Heart right ventricle (tissue), 16 donors: ENCODE data around the gene CLCF1. TPM values are rescaled to one million over a fixed set of nuclear protein-coding genes. Genes with fewer than 3 reads are reported as not detected.

Experiments used
- ATAC-seq, 8 donors: fragments of 200-7000 bp; cut with Tn5 transposase; one replicate each; pipeline ENCODE4 v1.9.1; 2020; ENCODE audit warnings: mild to moderate bottlenecking in 8 of 8, moderate library complexity in 8 of 8, moderate number of reproducible peaks in 1 of 8
- DNase-seq, 2 donors: peaks; one replicate each; pipeline ENCODE4 v3.0.0-alpha.2; 2020
- H3K27ac ChIP-seq, 10 donors: fragments of 200-600 bp; sonication (generic) in 2 of 10; one replicate each; pipeline versions ENCODE4 v1.5.0 to v1.8.0; 2020 to 2022; ENCODE audit warnings: mild to moderate bottlenecking in 3 of 10
- H3K27me3 ChIP-seq, 7 donors: fragments of 200-600 bp; one replicate each; pipeline ENCODE4 v1.8.0; 2021 to 2022; ENCODE audit warnings: mild to moderate bottlenecking in 2 of 7
- H3K36me3 ChIP-seq, 9 donors: fragments of 200-600 bp; sonication (generic) in 1 of 9; one replicate each; pipeline versions ENCODE4 v1.5.0 to v1.8.0; 2020 to 2022; ENCODE audit warnings: mild to moderate bottlenecking in 2 of 9
- H3K4me1 ChIP-seq, 9 donors: fragments of 200-600 bp; sonication (generic) in 1 of 9; one replicate each; pipeline versions ENCODE4 v1.5.0 to v1.8.0; 2020 to 2022; ENCODE audit warnings: mild to moderate bottlenecking in 4 of 9
- H3K4me3 ChIP-seq, 10 donors: fragments of 200-600 bp; sonication (generic) in 2 of 10; one replicate each; pipeline versions ENCODE4 v1.5.0 to v1.8.0; 2020 to 2022; ENCODE audit warnings: mild to moderate bottlenecking in 7 of 10, moderate library complexity in 2 of 10
- H3K9me3 ChIP-seq, 11 donors: fragments of 200-600 bp in 10 of 11; sonication (generic) in 2 of 11; one replicate each; pipeline versions ENCODE4 v1.5.0 to v1.8.0; 2013 to 2022; ENCODE audit warnings: mild to moderate bottlenecking in 2 of 11, control low read depth in 1 of 11, moderate library complexity in 1 of 11
- WGBS, 2 donors: extraction: QIAGEN DNeasy Blood & Tissue Kit; methylation state at CpG; one replicate each; pipeline ENCODE4 v1.1.7; 2013; ENCODE audit warnings: inconsistent platforms in 1 of 2; 5-methylcytosine and 5-hydroxymethylcytosine counted together
- intact Hi-C, 10 donors: fragments of 100-400 bp; cut with DNase I; formaldehyde crosslinking; loops; one replicate each; pipeline versions ENCODE4 v1.11.1 to v1.14.2; 2022
- polyA plus RNA-seq, 2 donors: library from polyadenylated mRNA; stranded (reverse); fragments of 200-250 nt; gene quantifications; one replicate each; pipeline ENCODE4 v1.2.3, GENCODE V29; 2013
- total RNA-seq, 10 donors: library from RNA; stranded (reverse); fragmentation: NEBNext Ultra II Directional in 3 of 10; extraction: Animal tissue kit (Norgen Biotek cat#: 25700) in 3 of 10; gene quantifications; one replicate each; pipeline versions ENCODE4 v1.2.1 to v1.2.4, GENCODE V29; 2021 to 2023
- TF ChIP-seq, protein P1 (sequence below), 9 donors: fragments of 200-600 bp; sonication (generic) in 2 of 9; IDR thresholded peaks; one replicate each; pipeline versions ENCODE4 v1.5.0 to v1.8.0; 2021 to 2022; ENCODE audit warnings: antibody characterized with exemption in 9 of 9, mild to moderate bottlenecking in 5 of 9, moderate library complexity in 1 of 9
- donor health status: Arrhythmogenic right ventricular cardiomyopathy.
- donor health status: ischemic (EF 13 %, LVEDD 7.1; RV severe dilation, severe dysfunction).
- donor health status: healthy with polysubstance abuse.
- donor health status: DM: no; HTN: yes; CAD: no.
- donor health status: DM: no; HTN: no; CAD: no.
- donor health status: ischemic (EF 25% LVEDD 6.9; RV normal size, moderate dysfunction).
- donor health status: ischemic (EF 25% LVEDD 5.7; RV mildly dilated, moderate dysfunction).
- donor health status: healthy.
- donor health status: DM: yes; HTN: yes; CAD: no.
- donor health status: Ischemic cardiomyopathy.
- donor health status: ischemic (EF 35%, LVEDD 5.7; RV mildly dilated, moderate dysfunction).
- donor health status: nonischemic (EF 11% LVEDD 7.7; RV severe dilation, severe dysfunction).
- donor health status: DM: yes; HTN: yes; CAD: no.
- donor health status: PGD.
- donor health status: ischemic (EF 29% LVEDD 5.4; RV normal size, mild dysfunction).
- donor health status: nonischemic (EF 23%, LVEDD 6.1; RV moderate dilation, normal function).

The CLCF1 gene
- total and polyA plus RNA-seq, 12 donors: 0.31 to 12.3 (median 1.2) TPM

DNA sequence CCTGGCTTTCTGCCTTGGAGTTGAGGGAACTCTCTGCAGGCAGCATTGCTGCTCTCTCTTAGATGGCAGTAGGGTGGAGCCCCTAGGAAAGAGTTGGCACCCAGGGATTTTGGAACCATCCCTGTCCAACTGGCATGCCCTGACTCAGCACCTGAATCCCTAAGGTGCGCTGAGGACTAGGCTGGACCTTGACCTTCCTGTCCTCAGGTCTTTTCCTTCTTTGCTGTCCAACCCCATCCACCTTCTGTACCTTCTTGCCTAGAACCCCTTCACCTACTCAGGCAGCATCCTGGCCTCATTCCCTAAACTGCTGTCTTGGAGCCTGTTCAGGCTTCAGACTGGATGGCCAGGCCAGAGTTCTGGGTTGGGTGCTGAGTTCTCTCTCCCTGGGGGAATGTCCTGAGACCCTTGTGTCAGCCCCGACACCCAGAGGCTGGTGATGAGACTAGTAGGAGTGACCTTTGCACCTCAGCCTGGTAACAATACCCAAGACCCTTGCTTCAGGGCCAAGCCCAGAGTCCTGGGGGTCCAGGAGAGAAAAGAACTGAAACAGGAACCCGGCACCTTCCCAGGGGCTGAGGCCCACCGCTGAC lies 17.5 kb downstream of the CLCF1 start:
- peaks cover 28 to 74% (median 58%) of the 10 kb centered on the region in 9 donors for H3K4me1 ChIP-seq
- WGBS, 2 donors: 87 to 95% methylated on average over 4 of the region's 4 CpGs
- no peak for DNase-seq

DNA sequence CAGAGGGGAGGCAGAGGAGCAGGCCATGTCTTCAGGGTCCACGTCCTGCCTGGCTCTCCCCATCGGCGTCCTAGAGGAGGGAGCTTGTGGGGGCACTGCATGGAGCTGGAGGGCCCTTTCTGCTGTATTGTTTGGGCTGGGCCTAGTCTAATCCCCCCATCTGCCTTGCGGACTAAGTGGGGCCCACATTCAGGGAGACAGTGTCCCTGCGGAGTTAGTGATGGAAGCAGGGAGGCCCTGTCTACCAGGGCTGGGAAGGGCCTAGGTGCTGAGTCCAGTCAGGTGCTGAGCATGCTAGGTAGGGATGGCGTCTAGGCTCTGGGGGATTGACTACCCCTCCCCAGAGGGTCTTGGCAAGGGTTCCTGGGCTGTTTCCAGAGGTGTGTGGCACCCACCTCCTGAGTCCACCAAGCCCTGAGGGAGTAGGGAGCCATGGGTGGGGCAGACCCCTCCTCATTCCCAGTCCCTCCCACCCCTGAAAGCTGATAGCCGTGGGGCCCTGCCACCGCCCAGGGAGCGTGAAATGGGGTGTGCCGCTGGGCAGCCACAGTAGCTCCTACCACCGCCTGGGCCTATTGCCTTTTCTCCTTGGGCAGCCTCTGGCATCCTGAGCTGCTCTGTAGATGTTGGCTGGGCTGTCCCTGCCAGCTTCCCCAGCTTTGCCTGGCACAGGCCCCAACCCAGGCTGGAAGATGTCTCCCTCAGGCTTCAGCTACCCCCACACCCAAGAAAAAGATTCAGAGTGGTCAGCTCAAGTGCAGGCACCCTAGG lies 18.2 kb downstream of the CLCF1 start:
- ATAC-seq (no peak), DNase-seq (no peak)
- Histone ChIP-seq H3K27ac (peak overlapping the region; percentile 94 to 100 (median 99)), H3K9me3 (no peaks in the 10 kb centered on the region), H3K36me3 (peaks cover 0 to 5% (median 0%) of the 10 kb centered on the region in 9 donors), H3K4me1 (peaks cover 31 to 80% (median 61%) of the 10 kb centered on the region in 9 donors), H3K4me3 (peak overlapping the region in 1 of 10 donors; percentile 62), H3K27me3 (no peaks in the 10 kb centered on the region)
- intact Hi-C loops: loop anchor here in 3 of 10 donors (1.0 to 10.0 kb wide), 4 partner anchors 28 to 360 kb away; partner anchors contain the start of genes CDK2AP2 (in 1 of the 3), PITPNM1 (in 1 of the 3) and RPS6KB2 (in 1 of the 3)
- TF ChIP-seq, protein P1, sequence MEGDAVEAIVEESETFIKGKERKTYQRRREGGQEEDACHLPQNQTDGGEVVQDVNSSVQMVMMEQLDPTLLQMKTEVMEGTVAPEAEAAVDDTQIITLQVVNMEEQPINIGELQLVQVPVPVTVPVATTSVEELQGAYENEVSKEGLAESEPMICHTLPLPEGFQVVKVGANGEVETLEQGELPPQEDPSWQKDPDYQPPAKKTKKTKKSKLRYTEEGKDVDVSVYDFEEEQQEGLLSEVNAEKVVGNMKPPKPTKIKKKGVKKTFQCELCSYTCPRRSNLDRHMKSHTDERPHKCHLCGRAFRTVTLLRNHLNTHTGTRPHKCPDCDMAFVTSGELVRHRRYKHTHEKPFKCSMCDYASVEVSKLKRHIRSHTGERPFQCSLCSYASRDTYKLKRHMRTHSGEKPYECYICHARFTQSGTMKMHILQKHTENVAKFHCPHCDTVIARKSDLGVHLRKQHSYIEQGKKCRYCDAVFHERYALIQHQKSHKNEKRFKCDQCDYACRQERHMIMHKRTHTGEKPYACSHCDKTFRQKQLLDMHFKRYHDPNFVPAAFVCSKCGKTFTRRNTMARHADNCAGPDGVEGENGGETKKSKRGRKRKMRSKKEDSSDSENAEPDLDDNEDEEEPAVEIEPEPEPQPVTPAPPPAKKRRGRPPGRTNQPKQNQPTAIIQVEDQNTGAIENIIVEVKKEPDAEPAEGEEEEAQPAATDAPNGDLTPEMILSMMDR (IDR thresholded peaks at IDR 0.05): no peak
- 76 to 77% methylated on average over 11 of the region's 11 CpGs for WGBS, 2 donors

More for the DNA sequence above, 17.5 kb downstream of the CLCF1 start:
- ATAC-seq: no peak
- Histone ChIP-seq H3K36me3 (peaks cover 0 to 5% (median 0%) of the 10 kb centered on the region in 9 donors), H3K9me3 (no peaks in the 10 kb centered on the region), H3K27ac (peak overlapping the region; percentile 94 to 100 (median 99)), H3K27me3 (no peaks in the 10 kb centered on the region), H3K4me3 (no peak overlapping the region)
- TF ChIP-seq, protein P1 (IDR thresholded peaks at IDR 0.05): no peak
- intact Hi-C loops: loop anchor here in 6 of 10 donors (1.0 to 10.0 kb wide), 8 partner anchors 17 to 359 kb away; partner anchors contain the start of genes CDK2AP2 (in 1 of the 6), CLCF1 (in 1 of the 6), PITPNM1 (in 1 of the 6) and RPS6KB2 (in 1 of the 6)

DNA sequence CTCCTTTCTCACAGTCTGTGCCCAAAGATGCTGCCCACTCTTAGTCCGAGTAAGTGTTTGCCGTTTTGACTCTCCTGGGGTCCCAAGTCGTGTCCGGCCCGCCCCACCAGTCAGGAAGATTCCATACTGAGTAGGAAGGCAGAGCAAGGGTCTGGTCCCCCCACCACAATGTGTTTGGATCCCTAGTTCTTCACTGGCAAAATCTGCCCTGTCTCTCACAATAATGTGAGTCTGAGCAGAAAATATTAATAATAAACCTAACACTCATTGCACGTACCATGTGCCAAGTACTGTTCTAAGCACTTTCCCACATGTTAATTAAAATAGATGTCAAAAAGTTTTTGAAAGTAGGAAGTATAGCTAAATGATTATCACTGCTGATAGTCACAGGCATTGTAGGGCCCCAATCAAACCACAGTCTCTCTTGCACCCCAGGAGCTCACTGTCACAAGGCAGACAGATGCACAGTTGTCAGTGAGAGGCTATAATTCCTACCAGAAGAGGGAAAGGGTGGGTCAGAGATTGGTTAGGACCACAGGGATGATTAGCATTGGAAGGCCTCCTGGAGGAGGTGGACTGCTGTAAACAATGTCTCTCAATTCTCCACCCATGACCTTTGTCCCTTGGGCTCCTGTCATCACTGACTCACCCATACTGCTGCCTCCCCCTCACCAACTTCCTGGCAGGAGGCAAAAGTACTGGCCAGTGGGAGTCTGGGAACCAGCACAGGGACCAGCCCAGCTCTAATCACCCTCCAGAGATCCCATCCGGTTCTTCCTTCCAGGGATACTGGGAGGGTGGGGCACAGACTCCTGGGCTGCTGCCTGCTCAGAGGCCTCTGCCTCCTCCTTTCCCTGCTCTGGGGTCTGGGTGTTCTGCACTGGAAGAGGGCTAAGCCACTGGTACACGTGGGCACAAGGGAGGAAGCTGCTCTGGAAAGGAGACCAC lies 19.0 kb downstream of the CLCF1 start:
- intact Hi-C loops: loop anchor here in 4 of 10 donors (1.0 to 10.0 kb wide), 4 partner anchors 29 to 360 kb away; partner anchors contain the start of genes CDK2AP2 (in 3 of the 4), PITPNM1 (in 3 of the 4) and RPS6KB2 (in 1 of the 4)
- 19 to 28% methylated on average over 8 of the region's 8 CpGs for WGBS, 2 donors
- no peaks in the 10 kb centered on the region for H3K9me3 ChIP-seq
- TF ChIP-seq, protein P1 (IDR thresholded peaks at IDR 0.05): peak in 2 of 9 donors; percentile 12 to 25
- H3K27me3 ChIP-seq: no peaks in the 10 kb centered on the region
- H3K4me3 ChIP-seq: peak overlapping the region in 9 of 10 donors; percentile 62 to 97 (median 77)
- peak overlapping the region; percentile 94 to 100 (median 99) for H3K27ac ChIP-seq
- H3K36me3 ChIP-seq: peaks cover 0 to 5% (median 0%) of the 10 kb centered on the region in 9 donors
- peaks cover 31 to 89% (median 66%) of the 10 kb centered on the region in 9 donors for H3K4me1 ChIP-seq
- ATAC-seq (peak; percentile 5 to 59 (median 38)), DNase-seq (peak; percentile 57 to 79)
